Heart left ventricle (tissue), 13 donors: ENCODE measurements around the gene GDPD1.

Experiments used
- POLR2A ChIP-seq, 2 donors: fragments of 450-650 bp; IDR thresholded peaks; one replicate each; pipeline ENCODE4 v1.6.1; 2017; ENCODE audit warnings: antibody characterized with exemption in 2 of 2, mild to moderate bottlenecking in 2 of 2, moderate library complexity in 2 of 2
- TF ChIP-seq, protein P1 (sequence below), 12 donors: fragments of 200-600 bp; sonication (generic) in 4 of 12; IDR thresholded peaks; one replicate each; pipeline versions ENCODE4 v1.5.0 to v1.8.0; 2018 to 2022; ENCODE audit warnings: antibody characterized with exemption in 12 of 12, mild to moderate bottlenecking in 5 of 12
- donor health status: ischemic (EF 13 %, LVEDD 7.1; RV severe dilation, severe dysfunction).
- donor health status: DM: no; HTN: yes; CAD: no.
- donor health status: DM: no; HTN: no; CAD: no.
- donor health status: ischemic (EF 25% LVEDD 6.9; RV normal size, moderate dysfunction).
- donor health status: ischemic (EF 25% LVEDD 5.7; RV mildly dilated, moderate dysfunction).
- donor health status: ischemic (EF 35%, LVEDD 5.7; RV mildly dilated, moderate dysfunction).
- donor health status: nonischemic (EF 11% LVEDD 7.7; RV severe dilation, severe dysfunction).
- donor health status: DM: yes; HTN: yes; CAD: no.
- donor health status: PGD.
- donor health status: ischemic (EF 29% LVEDD 5.4; RV normal size, mild dysfunction).
- donor health status: nonischemic (EF 23%, LVEDD 6.1; RV moderate dilation, normal function).

GRCh38 chr17:59202320-59202719 is 18.0 kb upstream of the GDPD1 start:
- TF ChIP-seq POLR2A (IDR thresholded peaks at IDR 0.05), result no peak
- TF ChIP-seq, protein P1, sequence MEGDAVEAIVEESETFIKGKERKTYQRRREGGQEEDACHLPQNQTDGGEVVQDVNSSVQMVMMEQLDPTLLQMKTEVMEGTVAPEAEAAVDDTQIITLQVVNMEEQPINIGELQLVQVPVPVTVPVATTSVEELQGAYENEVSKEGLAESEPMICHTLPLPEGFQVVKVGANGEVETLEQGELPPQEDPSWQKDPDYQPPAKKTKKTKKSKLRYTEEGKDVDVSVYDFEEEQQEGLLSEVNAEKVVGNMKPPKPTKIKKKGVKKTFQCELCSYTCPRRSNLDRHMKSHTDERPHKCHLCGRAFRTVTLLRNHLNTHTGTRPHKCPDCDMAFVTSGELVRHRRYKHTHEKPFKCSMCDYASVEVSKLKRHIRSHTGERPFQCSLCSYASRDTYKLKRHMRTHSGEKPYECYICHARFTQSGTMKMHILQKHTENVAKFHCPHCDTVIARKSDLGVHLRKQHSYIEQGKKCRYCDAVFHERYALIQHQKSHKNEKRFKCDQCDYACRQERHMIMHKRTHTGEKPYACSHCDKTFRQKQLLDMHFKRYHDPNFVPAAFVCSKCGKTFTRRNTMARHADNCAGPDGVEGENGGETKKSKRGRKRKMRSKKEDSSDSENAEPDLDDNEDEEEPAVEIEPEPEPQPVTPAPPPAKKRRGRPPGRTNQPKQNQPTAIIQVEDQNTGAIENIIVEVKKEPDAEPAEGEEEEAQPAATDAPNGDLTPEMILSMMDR (IDR thresholded peaks at IDR 0.05), result no peak
